ENCODE data around the gene FAM3C. TPM values are rescaled to one million over a fixed set of nuclear protein-coding genes. Genes with fewer than 3 reads are reported as not detected.

Gene FAM3C
- total and polyA plus RNA-seq, 12 donors, result 17.1 to 138 (median 36.8) TPM

DNA sequence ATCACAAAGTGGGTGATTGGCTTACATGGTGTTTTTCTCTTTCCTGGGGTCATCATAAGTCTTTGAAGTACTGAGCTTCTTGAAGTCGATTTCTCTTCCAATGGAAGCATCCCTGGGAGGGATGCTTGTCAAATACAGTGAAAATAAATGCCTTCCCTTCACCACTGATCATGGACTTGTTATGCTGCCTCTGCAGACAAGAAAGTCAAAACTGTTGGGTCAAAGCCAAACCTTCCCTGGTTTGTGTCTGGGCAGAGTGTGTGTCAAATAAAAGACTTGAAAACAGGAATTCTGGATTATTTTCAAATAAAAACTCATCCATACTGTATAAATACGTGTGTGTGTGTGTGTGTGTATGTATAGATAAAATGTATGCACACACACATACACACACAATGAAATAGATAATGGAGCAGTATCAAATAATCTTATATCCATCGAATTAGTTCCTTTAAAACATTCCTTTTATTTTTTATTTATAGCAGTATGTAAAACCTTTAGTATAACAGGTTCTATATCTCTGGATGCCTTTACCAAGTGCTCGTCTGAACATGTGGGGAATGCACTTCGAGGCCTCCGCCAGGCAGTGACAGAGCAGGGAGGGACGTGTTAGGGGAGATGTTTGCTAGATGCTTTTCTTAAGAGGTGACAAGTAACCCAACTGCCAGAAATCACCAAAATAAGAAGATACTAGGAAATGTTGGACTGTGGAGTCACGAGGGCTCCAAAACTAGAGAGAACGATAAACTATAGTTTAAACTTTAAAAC is 94.5 kb downstream of the FAM3C start:
- no peaks in the 10 kb centered on the region for H3K4me1 ChIP-seq (replicated peaks in 1 of 2)
- H3K9me3 ChIP-seq (replicated peaks in 1 of 3), result no peaks in the 10 kb centered on the region
- H3K4me3 ChIP-seq, result no peak overlapping the region
- intact Hi-C loops (cut with DNase I), result no loop called here
- H3K27ac ChIP-seq, result no peak overlapping the region
- DNase-seq, result no peak
- 78 to 84% (median 79%) methylated on average over 9 of the region's 9 CpGs for WGBS, 4 donors
- H3K27me3 ChIP-seq, result no peaks in the 10 kb centered on the region
- TF ChIP-seq, protein P1, sequence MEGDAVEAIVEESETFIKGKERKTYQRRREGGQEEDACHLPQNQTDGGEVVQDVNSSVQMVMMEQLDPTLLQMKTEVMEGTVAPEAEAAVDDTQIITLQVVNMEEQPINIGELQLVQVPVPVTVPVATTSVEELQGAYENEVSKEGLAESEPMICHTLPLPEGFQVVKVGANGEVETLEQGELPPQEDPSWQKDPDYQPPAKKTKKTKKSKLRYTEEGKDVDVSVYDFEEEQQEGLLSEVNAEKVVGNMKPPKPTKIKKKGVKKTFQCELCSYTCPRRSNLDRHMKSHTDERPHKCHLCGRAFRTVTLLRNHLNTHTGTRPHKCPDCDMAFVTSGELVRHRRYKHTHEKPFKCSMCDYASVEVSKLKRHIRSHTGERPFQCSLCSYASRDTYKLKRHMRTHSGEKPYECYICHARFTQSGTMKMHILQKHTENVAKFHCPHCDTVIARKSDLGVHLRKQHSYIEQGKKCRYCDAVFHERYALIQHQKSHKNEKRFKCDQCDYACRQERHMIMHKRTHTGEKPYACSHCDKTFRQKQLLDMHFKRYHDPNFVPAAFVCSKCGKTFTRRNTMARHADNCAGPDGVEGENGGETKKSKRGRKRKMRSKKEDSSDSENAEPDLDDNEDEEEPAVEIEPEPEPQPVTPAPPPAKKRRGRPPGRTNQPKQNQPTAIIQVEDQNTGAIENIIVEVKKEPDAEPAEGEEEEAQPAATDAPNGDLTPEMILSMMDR (IDR thresholded peaks at IDR 0.05), result no peak
- no peak for TF ChIP-seq POLR2A (IDR thresholded peaks at IDR 0.05)
- H3K36me3 ChIP-seq (replicated peaks in 1 of 2), result no peaks in the 10 kb centered on the region

DNA sequence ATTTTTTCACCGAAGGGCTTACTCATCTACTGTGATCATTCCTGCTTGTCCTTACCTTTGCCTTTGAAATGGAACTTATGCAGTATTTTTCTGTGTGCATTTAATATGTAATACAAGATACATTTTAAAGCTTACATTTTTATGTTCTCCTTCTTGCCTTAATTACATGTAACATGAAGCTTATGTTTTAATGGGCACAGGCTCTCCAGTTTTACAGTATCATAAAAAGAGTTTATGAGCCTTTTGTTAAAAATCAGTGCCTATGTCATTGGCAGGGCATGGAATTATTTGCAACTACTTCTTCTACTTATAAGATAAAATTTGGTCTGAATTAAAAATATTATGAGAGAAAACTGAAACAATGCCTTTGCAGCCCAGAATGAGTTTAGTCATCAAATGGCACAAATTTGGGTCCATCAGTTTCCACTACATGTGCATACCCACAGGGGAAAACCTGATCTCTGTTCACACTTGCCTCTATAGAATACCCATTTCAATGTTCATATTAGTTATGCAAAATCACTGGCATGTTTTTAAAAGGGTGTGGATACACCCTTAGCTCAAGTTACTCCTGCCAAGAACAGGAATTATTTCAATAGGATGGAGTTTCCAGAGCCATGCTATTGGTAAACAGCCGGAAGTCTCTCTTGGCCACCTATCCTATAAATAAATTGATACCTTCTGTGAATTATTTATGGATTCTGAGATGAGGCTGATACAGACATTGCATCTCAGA is 95.3 kb downstream of the FAM3C start:
- Histone ChIP-seq H3K4me3 (no peak overlapping the region), H3K4me1 (replicated peaks in 1 of 2) (no peaks in the 10 kb centered on the region)

More for the DNA sequence above, 95.3 kb downstream of the FAM3C start:
- no peaks in the 10 kb centered on the region for H3K27me3 ChIP-seq
- TF ChIP-seq POLR2A (IDR thresholded peaks at IDR 0.05), result no peak
- TF ChIP-seq, protein P1 (IDR thresholded peaks at IDR 0.05), result no peak
- no peak for DNase-seq
- 94 to 98% (median 95%) methylated on average over 2 of the region's 2 CpGs for WGBS, 4 donors
- H3K27ac ChIP-seq, result no peak overlapping the region
- intact Hi-C loops (cut with DNase I), result no loop called here
- no peaks in the 10 kb centered on the region for H3K36me3 ChIP-seq (replicated peaks in 1 of 2)
- no peaks in the 10 kb centered on the region for H3K9me3 ChIP-seq (replicated peaks in 1 of 3)

Other genes starting within 250 kb of the FAM3C start
- gene WNT16, start 67.3 kb downstream of the FAM3C start, total RNA-seq, result under 1 TPM in 5 of 9 donors, not detected in 4; 0.06 to 0.19 (median 0.11) TPM
- under 1 TPM; 0.07 to 0.16 (median 0.08) TPM for gene WNT16, start 67.3 kb downstream of the FAM3C start, polyA plus RNA-seq